Fibroblast of the aortic adventitia (primary cell): ENCODE measurements around the gene ACTN1. TPM values are rescaled to one million over a fixed set of nuclear protein-coding genes. Genes with fewer than 3 reads are reported as not detected.

ENCODE experiments used
- DNase-seq: peaks from one replicate; pipeline ENCODE4 v3.0.0-alpha.2; 2010; ENCODE audit warnings: low read depth
- H3K4me3 ChIP-seq: 2 replicates; pipeline ENCODE4 v1.5.1; 2011; ENCODE audit warnings: low read depth, mild to moderate bottlenecking, control low read depth, low read length, moderate library complexity
- total RNA-seq: library from RNA; depleted of rRNA; stranded (reverse); fragments of >200 nt; gene quantifications from 2 replicates; pipeline ENCODE4 v1.2.3, GENCODE V29; 2012; ENCODE audit warnings: low replicate concordance
- TF ChIP-seq, protein P1 (sequence below): IDR thresholded peaks from 2 replicates; pipeline ENCODE4 v1.5.1; 2011; ENCODE audit warnings: mild to moderate bottlenecking, low read length, control low read depth, inconsistent platforms; ENCODE audit not compliant: insufficient read depth

ACTN1 gene
- total RNA-seq, 1 donor, result 114 TPM

- H3K4me3 ChIP-seq, result no peak overlapping the region
- no peak for DNase-seq
- TF ChIP-seq, protein P1, sequence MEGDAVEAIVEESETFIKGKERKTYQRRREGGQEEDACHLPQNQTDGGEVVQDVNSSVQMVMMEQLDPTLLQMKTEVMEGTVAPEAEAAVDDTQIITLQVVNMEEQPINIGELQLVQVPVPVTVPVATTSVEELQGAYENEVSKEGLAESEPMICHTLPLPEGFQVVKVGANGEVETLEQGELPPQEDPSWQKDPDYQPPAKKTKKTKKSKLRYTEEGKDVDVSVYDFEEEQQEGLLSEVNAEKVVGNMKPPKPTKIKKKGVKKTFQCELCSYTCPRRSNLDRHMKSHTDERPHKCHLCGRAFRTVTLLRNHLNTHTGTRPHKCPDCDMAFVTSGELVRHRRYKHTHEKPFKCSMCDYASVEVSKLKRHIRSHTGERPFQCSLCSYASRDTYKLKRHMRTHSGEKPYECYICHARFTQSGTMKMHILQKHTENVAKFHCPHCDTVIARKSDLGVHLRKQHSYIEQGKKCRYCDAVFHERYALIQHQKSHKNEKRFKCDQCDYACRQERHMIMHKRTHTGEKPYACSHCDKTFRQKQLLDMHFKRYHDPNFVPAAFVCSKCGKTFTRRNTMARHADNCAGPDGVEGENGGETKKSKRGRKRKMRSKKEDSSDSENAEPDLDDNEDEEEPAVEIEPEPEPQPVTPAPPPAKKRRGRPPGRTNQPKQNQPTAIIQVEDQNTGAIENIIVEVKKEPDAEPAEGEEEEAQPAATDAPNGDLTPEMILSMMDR, result no peak
Observed at GRCh38 chr14:68969278-68970033, 9.6 kb downstream of the ACTN1 start.

GRCh38 chr14:68968721-68969120 lies 10.4 kb downstream of the ACTN1 start:
- TF ChIP-seq, protein P1, result no peak
- no peak for DNase-seq
- H3K4me3 ChIP-seq, result no peak overlapping the region

DNA sequence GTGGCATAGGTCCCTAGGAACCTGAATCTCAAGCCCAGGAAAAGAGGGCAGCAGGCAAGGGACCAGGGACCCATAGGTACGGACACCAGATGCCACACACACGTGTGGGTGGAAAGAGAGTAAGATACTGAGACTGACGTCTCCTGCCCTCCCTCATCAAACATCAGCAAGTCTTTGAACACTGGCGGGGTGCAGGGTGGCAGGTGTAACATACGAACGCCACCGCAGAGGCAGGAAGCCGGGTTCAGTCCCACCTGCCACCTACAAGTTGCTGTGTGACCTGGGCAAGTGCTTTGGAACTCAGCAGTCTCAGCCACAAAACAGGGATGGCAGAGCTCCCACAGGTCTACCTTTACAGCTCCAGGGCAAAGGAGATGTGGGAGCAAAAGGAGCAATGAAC lies 11.1 kb downstream of the ACTN1 start:
- TF ChIP-seq, protein P1, result no peak

GRCh38 chr14:68967459-68967940 lies 11.6 kb downstream of the ACTN1 start:
- no peak for DNase-seq

More for the DNA sequence above, 11.1 kb downstream of the ACTN1 start:
- no peak for DNase-seq
- no peak overlapping the region for H3K4me3 ChIP-seq

GRCh38 chr14:68966872-68967301 lies 12.2 kb downstream of the ACTN1 start:
- TF ChIP-seq, protein P1, result no peak
- H3K4me3 ChIP-seq, result no peak overlapping the region
- DNase-seq, result no peak

More at GRCh38 chr14:68967459-68967940, 11.6 kb downstream of the ACTN1 start:
- TF ChIP-seq, protein P1, result no peak
- H3K4me3 ChIP-seq, result no peak overlapping the region

DNA sequence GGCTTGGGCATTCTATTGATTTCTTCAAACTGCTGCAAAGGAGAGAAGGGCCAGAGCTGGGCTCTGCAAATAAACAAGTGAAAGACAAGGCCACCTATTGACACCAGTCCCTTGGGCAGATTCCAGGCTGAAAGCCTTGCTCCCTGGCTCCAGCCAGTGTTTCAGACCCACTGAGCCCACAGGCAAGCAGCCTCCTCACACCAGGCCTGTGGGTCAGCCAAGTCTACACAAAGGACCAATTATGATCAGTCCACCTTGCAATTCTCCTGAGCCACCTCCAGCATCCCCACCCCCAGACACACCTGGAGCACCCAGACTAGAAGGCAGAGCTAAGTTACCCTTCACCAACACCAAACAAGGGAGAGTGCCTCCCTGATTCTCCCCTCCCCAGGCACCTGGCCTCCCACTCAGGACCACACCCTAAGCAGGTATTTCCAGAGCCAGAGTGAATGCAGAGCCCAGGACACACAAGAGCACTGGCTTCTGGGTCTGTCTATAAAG lies 13.8 kb downstream of the ACTN1 start:
- TF ChIP-seq, protein P1, result no peak
- no peak for DNase-seq
- H3K4me3 ChIP-seq, result no peak overlapping the region
